Lung (tissue), 12 donors: ENCODE results near the gene SUPT3H. TPM values are rescaled to one million over a fixed set of nuclear protein-coding genes. Genes with fewer than 3 reads are reported as not detected.
A peak's percentile ranks its signal among the peaks of the same experiment; 100 is the strongest.
"Not testable (repeated sequence)": the region's sequence is repeated elsewhere in the genome, so short reads cannot be mapped to it uniquely, and the experiment has no call there.

Experiments
- ATAC-seq: fragments of 200-7000 bp; cut with Tn5 transposase; one replicate; pipeline ENCODE4 v1.9.1; 2020; ENCODE audit warnings: moderate number of reproducible peaks; ENCODE audit not compliant: insufficient read depth, low FRiP score
- DNase-seq, 3 donors: peaks; one replicate each; pipeline ENCODE4 v3.0.0-alpha.2; 2013 to 2017
- H3K27ac ChIP-seq, 2 donors: one replicate each; pipeline ENCODE4 v1.5.1; 2013; ENCODE audit warnings: mild to moderate bottlenecking in 2 of 2, moderate library complexity in 2 of 2, control low read depth in 1 of 2, inconsistent platforms in 1 of 2, low read depth in 1 of 2, low read length in 1 of 2
- H3K27me3 ChIP-seq, 3 donors: one replicate each; pipeline ENCODE4 v1.5.1; 2013; ENCODE audit warnings: low read length in 2 of 3; ENCODE audit not compliant: control insufficient read depth in 3 of 3, insufficient read depth in 3 of 3
- H3K36me3 ChIP-seq, 4 donors: one replicate each; pipeline ENCODE4 v1.5.1; 2013; ENCODE audit warnings: low read length in 4 of 4, mild to moderate bottlenecking in 1 of 4, moderate library complexity in 1 of 4; ENCODE audit not compliant: control insufficient read depth in 4 of 4, insufficient read depth in 4 of 4
- H3K4me1 ChIP-seq, 5 donors: one replicate each; pipeline ENCODE4 v1.5.1; 2013; ENCODE audit warnings: low read length in 5 of 5, mild to moderate bottlenecking in 2 of 5, moderate library complexity in 1 of 5; ENCODE audit not compliant: control insufficient read depth in 5 of 5, insufficient read depth in 5 of 5
- H3K4me3 ChIP-seq: one replicate; pipeline ENCODE4 v1.5.1; 2013; ENCODE audit warnings: mild to moderate bottlenecking, control low read depth, moderate library complexity
- H3K9ac ChIP-seq, 2 donors: one replicate each; pipeline ENCODE4 v1.5.1; 2013; ENCODE audit warnings: low read length in 2 of 2, control low read depth in 1 of 2; ENCODE audit not compliant: insufficient read depth in 1 of 2
- H3K9me3 ChIP-seq, 4 donors: one replicate each; pipeline ENCODE4 v1.5.1; 2013; ENCODE audit warnings: low read length in 3 of 4, mild to moderate bottlenecking in 1 of 4, moderate library complexity in 1 of 4; ENCODE audit not compliant: control insufficient read depth in 4 of 4, insufficient read depth in 3 of 4
- CTCF ChIP-seq: IDR thresholded peaks from 2 replicates; pipeline ENCODE4 v1.5.1; 2012; ENCODE audit warnings: mild to moderate bottlenecking; ENCODE audit errors: control extremely low read depth, extremely low read depth
- WGBS, 2 donors: extraction: QIAGEN DNeasy Blood & Tissue Kit; methylation state at CpG; one replicate each; pipeline ENCODE4 v1.1.7; 2013; 5-methylcytosine and 5-hydroxymethylcytosine counted together
- polyA plus RNA-seq, 2 donors: library from polyadenylated mRNA; stranded (reverse); fragments of 200-250 nt; gene quantifications; one replicate each; pipeline ENCODE4 v1.2.1, GENCODE V29; 2013
- total RNA-seq, 2 donors: library from RNA; depleted of rRNA in 1 of 2; stranded (reverse); fragments of >200 nt in 1 of 2; gene quantifications; one replicate each; pipeline ENCODE4 v1.2.1, GENCODE V29; 2014 to 2021
- donor health status: control.
- donor health status: control.
- donor health status: Bipolar disorder and iron deficiency.
- donor health status: healthy.
- donor health status: DM: yes; HTN: yes; CAD: no.

Gene SUPT3H
- total and polyA plus RNA-seq, 4 donors: 5.2 to 17.4 (median 8.2) TPM

- Histone ChIP-seq H3K36me3 (no peaks in the 10 kb centered on the region), H3K27me3 (no peaks in the 10 kb centered on the region), H3K9ac (no peak overlapping the region), H3K27ac (no peak overlapping the region), H3K9me3 (no peaks in the 10 kb centered on the region), H3K4me1 (no peaks in the 10 kb centered on the region), H3K4me3 (no peak overlapping the region)
- no peak for TF ChIP-seq CTCF
- 65 to 66% methylated on average over 3 of the region's 3 CpGs for WGBS, 2 donors
- DNase-seq: no peak
- ATAC-seq: no peak
Measured at GRCh38 chr6:45301348-45302142, 76.2 kb downstream of the SUPT3H start.

GRCh38 chr6:45300736-45301135, 77.0 kb downstream of the SUPT3H start:
- ATAC-seq (no peak), DNase-seq (no peak)
- Histone ChIP-seq H3K4me3 (no peak overlapping the region), H3K36me3 (no peaks in the 10 kb centered on the region), H3K27ac (no peak overlapping the region), H3K27me3 (no peaks in the 10 kb centered on the region), H3K9ac (no peak overlapping the region), H3K9me3 (no peaks in the 10 kb centered on the region), H3K4me1 (no peaks in the 10 kb centered on the region)
- WGBS, 2 donors: 89 to 95% methylated on average over 1 of the region's 1 CpG
- TF ChIP-seq CTCF: no peak

GRCh38 chr6:45299096-45299581, 78.6 kb downstream of the SUPT3H start:
- no peak overlapping the region for H3K4me3 ChIP-seq
- no peaks in the 10 kb centered on the region for H3K4me1 ChIP-seq
- no peak overlapping the region for H3K9ac ChIP-seq
- 95 to 97% methylated on average over 3 of the region's 3 CpGs for WGBS, 2 donors
- ATAC-seq (no peak), DNase-seq (no peak)
- H3K9me3 ChIP-seq: no peaks in the 10 kb centered on the region
- H3K27me3 ChIP-seq: no peaks in the 10 kb centered on the region
- TF ChIP-seq CTCF: no peak
- no peak overlapping the region for H3K27ac ChIP-seq
- H3K36me3 ChIP-seq: no peaks in the 10 kb centered on the region

GRCh38 chr6:45297320-45297719, 80.4 kb downstream of the SUPT3H start:
- Histone ChIP-seq H3K36me3 (no peaks in the 10 kb centered on the region), H3K27me3 (no peaks in the 10 kb centered on the region), H3K4me3 (no peak overlapping the region), H3K27ac (no peak overlapping the region), H3K4me1 (no peaks in the 10 kb centered on the region), H3K9me3 (no peaks in the 10 kb centered on the region), H3K9ac (no peak overlapping the region)
- no peak for TF ChIP-seq CTCF
- ATAC-seq (no peak), DNase-seq (peak in 2 of 3 donors; percentile 7 to 37)

GRCh38 chr6:45294065-45294701, 83.6 kb downstream of the SUPT3H start:
- H3K9me3 ChIP-seq, H3K27me3 ChIP-seq, H3K27ac ChIP-seq, ATAC-seq, H3K36me3 ChIP-seq, H3K4me1 ChIP-seq, H3K9ac ChIP-seq, H3K4me3 ChIP-seq, DNase-seq: not testable (repeated sequence)
- WGBS, 2 donors: 67 to 70% methylated on average over 1 of the region's 1 CpG
